WTC11 (cell line): ENCODE data around the gene CTTN. TPM values are rescaled to one million over a fixed set of nuclear protein-coding genes. Genes with fewer than 3 reads are reported as not detected.

Source experiments
- ATAC-seq: fragments of 200-7000 bp; cut with Tn5 transposase; 2 replicates; pipeline ENCODE4 v1.10.0; 2021; ENCODE audit warnings: mild to moderate bottlenecking, moderate library complexity
- CTCF ChIA-PET: fragments of 300-600 bp; sonication (Branson Sonifier 250); formaldehyde crosslinking; loops from one replicate; lab custom pipeline; 2021; ENCODE audit warnings: antibody characterized with exemption; lab: Charles Lee
- POLR2A ChIA-PET: fragments of 350-600 bp; sonication (Branson Sonifier 250); formaldehyde crosslinking; loops from one replicate; lab custom pipeline; 2021; ENCODE audit warnings: antibody characterized with exemption; lab: Charles Lee
- DNase-seq: peaks from one replicate; pipeline ENCODE4 v3.0.0; 2021; ENCODE audit warnings: low spot score
- H3K27ac Mint-ChIP-seq: 2 replicates; pipeline ENCODE4 v1.8.0; 2021; ENCODE audit warnings: mixed read lengths
- H3K27me3 Mint-ChIP-seq: 2 replicates; pipeline ENCODE4 v1.8.0; 2021; ENCODE audit warnings: low read depth, mild to moderate bottlenecking, moderate library complexity, mixed read lengths
- H3K36me3 Mint-ChIP-seq: 2 replicates; pipeline ENCODE4 v1.8.0; 2021; ENCODE audit warnings: mixed read lengths
- H3K4me1 Mint-ChIP-seq: 2 replicates; pipeline ENCODE4 v1.8.0; 2022; ENCODE audit warnings: mixed read lengths
- H3K4me3 Mint-ChIP-seq: 2 replicates; pipeline ENCODE4 v1.8.0; 2021; ENCODE audit warnings: mild to moderate bottlenecking, moderate library complexity, mixed read lengths
- H3K9me3 Mint-ChIP-seq: 2 replicates; pipeline ENCODE4 v1.8.0; 2021; ENCODE audit warnings: mixed read lengths
- CDX4 ChIP-seq: fragments of 250-450 bp; sonication (Bioruptor Pico); IDR thresholded peaks from 2 replicates; pipeline ENCODE4 v1.9.0; 2021; ENCODE audit warnings: moderate library complexity, mild to moderate bottlenecking, inconsistent platforms, borderline replicate concordance
- EMX1 ChIP-seq: fragments of 250-450 bp; sonication (Bioruptor Pico); IDR thresholded peaks from 2 replicates; pipeline ENCODE4 v1.8.0; 2021; ENCODE audit warnings: mild to moderate bottlenecking
- GTF2I ChIP-seq: fragments of 250-450 bp; sonication (Bioruptor Pico); conservative IDR thresholded peaks from 2 replicates; pipeline ENCODE4 v1.4.0; 2021; ENCODE audit warnings: mild to moderate bottlenecking
- HMGA2 ChIP-seq: fragments of 250-450 bp; sonication (Bioruptor Pico); IDR thresholded peaks from 2 replicates; pipeline ENCODE4 v1.4.0; 2021; ENCODE audit warnings: mild to moderate bottlenecking, moderate library complexity
- JAZF1 ChIP-seq: fragments of 250-450 bp; sonication (Bioruptor Pico); IDR thresholded peaks from 2 replicates; pipeline ENCODE4 v1.9.0; 2021; ENCODE audit warnings: moderate library complexity, mild to moderate bottlenecking, inconsistent platforms
- KAT7 ChIP-seq: sonication (generic); formaldehyde crosslinking; IDR thresholded peaks from 2 replicates; pipeline ENCODE4 v1.8.1; 2023; ENCODE audit warnings: missing genetic modification reagents, mild to moderate bottlenecking, borderline replicate concordance
- NFATC4 ChIP-seq: fragments of 250-450 bp; sonication (Bioruptor Pico); IDR thresholded peaks from 2 replicates; pipeline ENCODE4 v1.9.0; 2021; ENCODE audit warnings: mild to moderate bottlenecking
- PRDM15 ChIP-seq: sonication (generic); formaldehyde crosslinking; IDR thresholded peaks from 2 replicates; pipeline ENCODE4 v1.8.0; 2022; ENCODE audit warnings: missing genetic modification reagents
- PRRX2 ChIP-seq: fragments of 250-450 bp; sonication (Bioruptor Pico); IDR thresholded peaks from 2 replicates; pipeline ENCODE4 v1.8.0; 2021; ENCODE audit warnings: mild to moderate bottlenecking
- TEAD1 ChIP-seq: sonication (generic); formaldehyde crosslinking; IDR thresholded peaks from 2 replicates; pipeline ENCODE4 v1.8.0; 2022; ENCODE audit warnings: mild to moderate bottlenecking, missing genetic modification reagents
- ZNF416 ChIP-seq: fragments of 250-450 bp; sonication (Bioruptor Pico); IDR thresholded peaks from 2 replicates; pipeline ENCODE4 v1.9.0; 2021; ENCODE audit warnings: mild to moderate bottlenecking, inconsistent platforms
- ZNF423 ChIP-seq: fragments of 250-450 bp; sonication (Bioruptor Pico); IDR thresholded peaks from 2 replicates; pipeline ENCODE4 v2.1.2; 2022; ENCODE audit warnings: mild to moderate bottlenecking, moderate library complexity
- ZSCAN18 ChIP-seq: fragments of 250-450 bp; sonication (Bioruptor Pico); IDR thresholded peaks from 2 replicates; pipeline ENCODE4 v2.1.2; 2022; ENCODE audit warnings: mild to moderate bottlenecking, moderate library complexity
- total RNA-seq: library from RNA; stranded (reverse); gene quantifications from 3 replicates; pipeline ENCODE4 v1.2.3, GENCODE V29; 2021
- TF ChIP-seq, protein P1 (sequence below): sonication (generic); formaldehyde crosslinking; IDR thresholded peaks from 2 replicates; pipeline ENCODE4 v1.8.1; 2023; ENCODE audit warnings: mild to moderate bottlenecking, missing genetic modification reagents
- TF ChIP-seq, protein P2 (sequence below): sonication (generic); formaldehyde crosslinking; IDR thresholded peaks from 2 replicates; pipeline ENCODE4 v1.8.1; 2023; ENCODE audit warnings: mild to moderate bottlenecking, missing genetic modification reagents, moderate library complexity
- TF ChIP-seq, protein P3 (sequence below): sonication (generic); formaldehyde crosslinking; IDR thresholded peaks from 2 replicates; pipeline ENCODE4 v1.8.1; 2023; ENCODE audit warnings: mild to moderate bottlenecking, moderate library complexity, missing genetic modification reagents

CTTN gene
- total RNA-seq, 1 experiment from 2014 or later = 281 TPM

GRCh38 chr11:70367071-70367470 is 31.3 kb upstream of the CTTN start:
- H3K36me3 Mint-ChIP-seq = peaks cover 57% of the 10 kb centered on the region
- POLR2A ChIA-PET = no interaction called here
- no peak for ATAC-seq
- H3K4me3 Mint-ChIP-seq = no peak overlapping the region
- CTCF ChIA-PET = no interaction called here
- no peak overlapping the region for H3K27ac Mint-ChIP-seq
- H3K9me3 Mint-ChIP-seq = peaks cover 5% of the 10 kb centered on the region
- no peak for TF ChIP-seq KAT7 (CRISPR knock-in tag)
- no peak for TF ChIP-seq PRDM15 (CRISPR knock-in tag)
- no peak for TF ChIP-seq ZNF423
- DNase-seq = no peak
- H3K27me3 Mint-ChIP-seq = no peaks in the 10 kb centered on the region
- no peaks in the 10 kb centered on the region for H3K4me1 Mint-ChIP-seq

GRCh38 chr11:70368961-70369360 is 29.4 kb upstream of the CTTN start:
- ATAC-seq = no peak
- Mint-ChIP-seq H3K36me3 (peaks cover 57% of the 10 kb centered on the region), H3K27me3 (no peaks in the 10 kb centered on the region), H3K4me3 (no peak overlapping the region), H3K27ac (no peak overlapping the region), H3K4me1 (no peaks in the 10 kb centered on the region), H3K9me3 (peaks cover 5% of the 10 kb centered on the region)
- POLR2A ChIA-PET = no interaction called here
- DNase-seq = no peak
- no peak for TF ChIP-seq NFATC4 (CRISPR knock-in tag)
- CTCF ChIA-PET = no interaction called here

GRCh38 chr11:70371241-70371640 is 27.1 kb upstream of the CTTN start:
- Mint-ChIP-seq H3K27me3 (no peaks in the 10 kb centered on the region), H3K4me3 (no peak overlapping the region), H3K9me3 (peaks cover 5% of the 10 kb centered on the region), H3K4me1 (no peaks in the 10 kb centered on the region), H3K36me3 (peaks cover 56% of the 10 kb centered on the region), H3K27ac (no peak overlapping the region)
- POLR2A ChIA-PET = no interaction called here
- no peak for DNase-seq
- no peak for TF ChIP-seq ZSCAN18 (CRISPR knock-in tag)
- TF ChIP-seq JAZF1 (CRISPR knock-in tag) = no peak
- TF ChIP-seq, protein P1, sequence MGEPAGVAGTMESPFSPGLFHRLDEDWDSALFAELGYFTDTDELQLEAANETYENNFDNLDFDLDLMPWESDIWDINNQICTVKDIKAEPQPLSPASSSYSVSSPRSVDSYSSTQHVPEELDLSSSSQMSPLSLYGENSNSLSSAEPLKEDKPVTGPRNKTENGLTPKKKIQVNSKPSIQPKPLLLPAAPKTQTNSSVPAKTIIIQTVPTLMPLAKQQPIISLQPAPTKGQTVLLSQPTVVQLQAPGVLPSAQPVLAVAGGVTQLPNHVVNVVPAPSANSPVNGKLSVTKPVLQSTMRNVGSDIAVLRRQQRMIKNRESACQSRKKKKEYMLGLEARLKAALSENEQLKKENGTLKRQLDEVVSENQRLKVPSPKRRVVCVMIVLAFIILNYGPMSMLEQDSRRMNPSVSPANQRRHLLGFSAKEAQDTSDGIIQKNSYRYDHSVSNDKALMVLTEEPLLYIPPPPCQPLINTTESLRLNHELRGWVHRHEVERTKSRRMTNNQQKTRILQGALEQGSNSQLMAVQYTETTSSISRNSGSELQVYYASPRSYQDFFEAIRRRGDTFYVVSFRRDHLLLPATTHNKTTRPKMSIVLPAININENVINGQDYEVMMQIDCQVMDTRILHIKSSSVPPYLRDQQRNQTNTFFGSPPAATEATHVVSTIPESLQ (CRISPR knock-in tag) = no peak
- TF ChIP-seq CDX4 (CRISPR knock-in tag) = no peak
- TF ChIP-seq, protein P2, sequence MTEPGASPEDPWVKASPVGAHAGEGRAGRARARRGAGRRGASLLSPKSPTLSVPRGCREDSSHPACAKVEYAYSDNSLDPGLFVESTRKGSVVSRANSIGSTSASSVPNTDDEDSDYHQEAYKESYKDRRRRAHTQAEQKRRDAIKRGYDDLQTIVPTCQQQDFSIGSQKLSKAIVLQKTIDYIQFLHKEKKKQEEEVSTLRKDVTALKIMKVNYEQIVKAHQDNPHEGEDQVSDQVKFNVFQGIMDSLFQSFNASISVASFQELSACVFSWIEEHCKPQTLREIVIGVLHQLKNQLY (CRISPR knock-in tag) = no peak
- no peak for TF ChIP-seq GTF2I (CRISPR knock-in tag)
- no peak for ATAC-seq
- CTCF ChIA-PET = no interaction called here

- Mint-ChIP-seq H3K27me3 (no peaks in the 10 kb centered on the region), H3K4me1 (no peaks in the 10 kb centered on the region), H3K36me3 (peaks cover 58% of the 10 kb centered on the region), H3K9me3 (peaks cover 5% of the 10 kb centered on the region), H3K4me3 (no peak overlapping the region), H3K27ac (no peak overlapping the region)
- no peak for DNase-seq
- POLR2A ChIA-PET = no interaction called here
- CTCF ChIA-PET = no interaction called here
- TF ChIP-seq TEAD1 (CRISPR knock-in tag) (no peak), EMX1 (CRISPR knock-in tag) (no peak), ZNF416 (CRISPR knock-in tag) (no peak), PRRX2 (CRISPR knock-in tag) (no peak), HMGA2 (CRISPR knock-in tag) (no peak), JAZF1 (CRISPR knock-in tag) (no peak)
- TF ChIP-seq, protein P3, sequence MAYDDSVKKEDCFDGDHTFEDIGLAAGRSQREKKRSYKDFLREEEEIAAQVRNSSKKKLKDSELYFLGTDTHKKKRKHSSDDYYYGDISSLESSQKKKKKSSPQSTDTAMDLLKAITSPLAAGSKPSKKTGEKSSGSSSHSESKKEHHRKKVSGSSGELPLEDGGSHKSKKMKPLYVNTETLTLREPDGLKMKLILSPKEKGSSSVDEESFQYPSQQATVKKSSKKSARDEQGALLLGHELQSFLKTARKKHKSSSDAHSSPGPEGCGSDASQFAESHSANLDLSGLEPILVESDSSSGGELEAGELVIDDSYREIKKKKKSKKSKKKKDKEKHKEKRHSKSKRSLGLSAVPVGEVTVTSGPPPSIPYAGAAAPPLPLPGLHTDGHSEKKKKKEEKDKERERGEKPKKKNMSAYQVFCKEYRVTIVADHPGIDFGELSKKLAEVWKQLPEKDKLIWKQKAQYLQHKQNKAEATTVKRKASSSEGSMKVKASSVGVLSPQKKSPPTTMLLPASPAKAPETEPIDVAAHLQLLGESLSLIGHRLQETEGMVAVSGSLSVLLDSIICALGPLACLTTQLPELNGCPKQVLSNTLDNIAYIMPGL = no peak
- ATAC-seq = no peak
Measured at GRCh38 chr11:70372076-70372475, 26.3 kb upstream of the CTTN start.
